ENCODE measurements around the gene C1orf87.

DNA sequence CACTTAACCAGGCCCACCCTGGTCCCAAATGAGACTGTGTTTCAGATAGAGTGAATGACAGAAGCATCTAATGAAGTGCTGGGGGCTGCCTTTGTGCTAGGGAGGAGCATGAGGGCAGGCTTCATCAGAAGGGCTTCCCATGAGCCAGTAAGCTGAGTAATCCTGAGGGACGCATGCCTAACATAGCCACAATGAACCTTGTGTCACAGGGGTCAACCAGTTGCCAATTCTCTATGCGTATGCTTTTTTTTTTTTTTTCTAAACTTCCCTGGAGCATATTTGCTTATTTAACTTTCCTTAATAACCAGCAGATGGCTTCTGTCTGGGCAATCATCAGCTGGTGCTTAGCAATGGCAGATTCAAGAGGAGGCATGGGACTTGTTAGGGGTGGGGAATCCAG, 121.5 kb downstream of the C1orf87 start:
- TF ChIP-seq, protein P1, sequence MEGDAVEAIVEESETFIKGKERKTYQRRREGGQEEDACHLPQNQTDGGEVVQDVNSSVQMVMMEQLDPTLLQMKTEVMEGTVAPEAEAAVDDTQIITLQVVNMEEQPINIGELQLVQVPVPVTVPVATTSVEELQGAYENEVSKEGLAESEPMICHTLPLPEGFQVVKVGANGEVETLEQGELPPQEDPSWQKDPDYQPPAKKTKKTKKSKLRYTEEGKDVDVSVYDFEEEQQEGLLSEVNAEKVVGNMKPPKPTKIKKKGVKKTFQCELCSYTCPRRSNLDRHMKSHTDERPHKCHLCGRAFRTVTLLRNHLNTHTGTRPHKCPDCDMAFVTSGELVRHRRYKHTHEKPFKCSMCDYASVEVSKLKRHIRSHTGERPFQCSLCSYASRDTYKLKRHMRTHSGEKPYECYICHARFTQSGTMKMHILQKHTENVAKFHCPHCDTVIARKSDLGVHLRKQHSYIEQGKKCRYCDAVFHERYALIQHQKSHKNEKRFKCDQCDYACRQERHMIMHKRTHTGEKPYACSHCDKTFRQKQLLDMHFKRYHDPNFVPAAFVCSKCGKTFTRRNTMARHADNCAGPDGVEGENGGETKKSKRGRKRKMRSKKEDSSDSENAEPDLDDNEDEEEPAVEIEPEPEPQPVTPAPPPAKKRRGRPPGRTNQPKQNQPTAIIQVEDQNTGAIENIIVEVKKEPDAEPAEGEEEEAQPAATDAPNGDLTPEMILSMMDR (IDR thresholded peaks at IDR 0.05 in 4 of 5, conservative IDR thresholded peaks at IDR 0.05 in 1 of 5) = no peak
- TF ChIP-seq POLR2A (IDR thresholded peaks at IDR 0.05) = no peak
